Measurements from ENCODE around the gene NCAPG2. TPM values are rescaled to one million over a fixed set of nuclear protein-coding genes. Genes with fewer than 3 reads are reported as not detected.

Gene NCAPG2
- polyA plus RNA-seq, 1 experiment = 14.8 TPM

DNA sequence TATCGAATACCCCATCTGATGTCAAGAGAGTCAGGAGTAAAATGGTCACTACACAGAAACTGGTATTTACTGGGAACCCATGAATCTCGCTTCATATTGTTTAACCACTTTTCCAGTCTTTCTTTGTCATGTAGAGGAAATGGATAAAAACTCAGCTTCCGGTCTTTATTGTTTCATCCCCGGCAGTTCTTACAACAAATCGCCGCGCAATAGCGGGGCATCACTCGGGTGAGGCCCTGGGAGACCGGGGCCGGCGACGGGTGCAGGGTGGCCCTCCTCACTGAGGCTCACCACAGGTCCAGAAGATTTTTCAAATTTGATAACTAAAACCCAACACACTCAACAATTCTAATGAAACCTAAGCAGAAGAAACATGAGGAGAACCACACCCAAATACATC, 81.4 kb downstream of the NCAPG2 start:
- no peak for DNase-seq (ENCODE audit: low read depth, low spot score)
- H3K27ac ChIP-seq (ENCODE audit: low read depth, low read length) = no peak overlapping the region
- ChIA-PET CTCF (no interaction called here), POLR2A (no interaction called here)
- no peaks in the 10 kb centered on the region for H3K27me3 ChIP-seq (ENCODE audit: control insufficient read depth, insufficient read depth, low read length)
- no peaks in the 10 kb centered on the region for H3K9me3 ChIP-seq (ENCODE audit: control insufficient read depth, insufficient read depth, low read length)
- TF ChIP-seq, protein P1, sequence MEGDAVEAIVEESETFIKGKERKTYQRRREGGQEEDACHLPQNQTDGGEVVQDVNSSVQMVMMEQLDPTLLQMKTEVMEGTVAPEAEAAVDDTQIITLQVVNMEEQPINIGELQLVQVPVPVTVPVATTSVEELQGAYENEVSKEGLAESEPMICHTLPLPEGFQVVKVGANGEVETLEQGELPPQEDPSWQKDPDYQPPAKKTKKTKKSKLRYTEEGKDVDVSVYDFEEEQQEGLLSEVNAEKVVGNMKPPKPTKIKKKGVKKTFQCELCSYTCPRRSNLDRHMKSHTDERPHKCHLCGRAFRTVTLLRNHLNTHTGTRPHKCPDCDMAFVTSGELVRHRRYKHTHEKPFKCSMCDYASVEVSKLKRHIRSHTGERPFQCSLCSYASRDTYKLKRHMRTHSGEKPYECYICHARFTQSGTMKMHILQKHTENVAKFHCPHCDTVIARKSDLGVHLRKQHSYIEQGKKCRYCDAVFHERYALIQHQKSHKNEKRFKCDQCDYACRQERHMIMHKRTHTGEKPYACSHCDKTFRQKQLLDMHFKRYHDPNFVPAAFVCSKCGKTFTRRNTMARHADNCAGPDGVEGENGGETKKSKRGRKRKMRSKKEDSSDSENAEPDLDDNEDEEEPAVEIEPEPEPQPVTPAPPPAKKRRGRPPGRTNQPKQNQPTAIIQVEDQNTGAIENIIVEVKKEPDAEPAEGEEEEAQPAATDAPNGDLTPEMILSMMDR (IDR thresholded peaks at IDR 0.05; ENCODE audit: low read depth, low read length) = no peak
- no peak overlapping the region for H3K4me3 ChIP-seq (ENCODE audit: low read depth, low read length)

- CTCF ChIA-PET = no interaction called here
- POLR2A ChIA-PET = interaction anchor here (1.4 kb wide), 1 partner anchor 28 kb away, joined by 4 read pairs; no protein-coding TSS in a partner anchor
Measured at GRCh38 chr7:158620839-158621441, 83.7 kb downstream of the NCAPG2 start.

DNA sequence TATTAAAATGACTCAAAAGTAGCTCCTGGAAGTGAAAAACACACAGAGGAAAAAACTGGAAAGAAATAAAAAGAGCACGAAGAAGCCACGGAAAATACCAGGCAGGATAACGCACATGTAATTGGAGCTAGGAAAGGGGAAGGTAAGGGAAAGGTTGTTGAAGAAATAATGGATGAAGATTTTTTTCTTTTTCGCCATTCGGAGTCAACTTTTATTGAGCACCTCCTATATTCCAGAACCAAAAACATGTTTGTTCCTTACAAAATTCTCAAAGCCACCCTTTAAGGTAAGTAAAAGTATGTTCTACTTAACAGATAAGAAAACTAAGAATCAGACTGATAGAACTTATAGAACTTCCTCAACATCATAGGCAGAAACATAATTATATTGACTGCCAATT, 84.2 kb downstream of the NCAPG2 start:
- Histone ChIP-seq H3K27ac (ENCODE audit: low read depth, low read length) (no peak overlapping the region), H3K9me3 (ENCODE audit: control insufficient read depth, insufficient read depth, low read length) (no peaks in the 10 kb centered on the region), H3K4me3 (ENCODE audit: low read depth, low read length) (no peak overlapping the region), H3K27me3 (ENCODE audit: control insufficient read depth, insufficient read depth, low read length) (no peaks in the 10 kb centered on the region)
- no peak for DNase-seq (ENCODE audit: low read depth, low spot score)
- ChIA-PET CTCF (interaction anchor here (1.3 kb wide), 1 partner anchor 27 kb away, joined by 3 read pairs; no protein-coding TSS in a partner anchor), POLR2A (interaction anchor here (1.4 kb wide), 1 partner anchor 29 kb away, joined by 4 read pairs; no protein-coding TSS in a partner anchor)
- TF ChIP-seq, protein P1 (IDR thresholded peaks at IDR 0.05; ENCODE audit: low read depth, low read length) = no peak

More at GRCh38 chr7:158620839-158621441, 83.7 kb downstream of the NCAPG2 start:
- TF ChIP-seq, protein P1 (IDR thresholded peaks at IDR 0.05; ENCODE audit: low read depth, low read length) = no peak
- Histone ChIP-seq H3K9me3 (ENCODE audit: control insufficient read depth, insufficient read depth, low read length) (no peaks in the 10 kb centered on the region), H3K27ac (ENCODE audit: low read depth, low read length) (no peak overlapping the region), H3K27me3 (ENCODE audit: control insufficient read depth, insufficient read depth, low read length) (no peaks in the 10 kb centered on the region), H3K4me3 (ENCODE audit: low read depth, low read length) (no peak overlapping the region)
- no peak for DNase-seq (ENCODE audit: low read depth, low spot score)

DNA sequence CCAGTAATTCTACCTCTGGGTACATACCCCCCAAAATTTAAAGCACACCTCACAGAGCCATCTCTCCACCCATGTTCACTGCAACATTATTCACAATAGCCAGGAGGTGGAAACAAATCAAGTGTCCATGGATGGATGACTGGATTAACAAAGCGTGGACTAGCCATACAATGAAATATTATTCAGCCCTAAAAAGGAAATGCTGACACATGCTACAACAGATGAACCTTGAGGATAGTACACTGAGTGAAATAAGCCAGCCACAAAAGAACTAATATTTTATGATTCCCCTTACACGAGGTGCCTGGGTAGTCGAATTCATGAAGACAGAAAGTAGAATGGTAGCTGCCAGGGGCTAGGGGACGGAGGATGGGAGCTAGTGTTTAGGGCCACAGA, 85.9 kb downstream of the NCAPG2 start:
- ChIA-PET CTCF (interaction anchor here (0.6 kb wide), 1 partner anchor 160 kb away, joined by 5 read pairs; no protein-coding TSS in a partner anchor), POLR2A (no interaction called here)
- Histone ChIP-seq H3K27ac (ENCODE audit: low read depth, low read length) (no peak overlapping the region), H3K4me3 (ENCODE audit: low read depth, low read length) (no peak overlapping the region), H3K27me3 (ENCODE audit: control insufficient read depth, insufficient read depth, low read length) (no peaks in the 10 kb centered on the region), H3K9me3 (ENCODE audit: control insufficient read depth, insufficient read depth, low read length) (no peaks in the 10 kb centered on the region)
- no peak for DNase-seq (ENCODE audit: low read depth, low spot score)
- TF ChIP-seq, protein P1 (IDR thresholded peaks at IDR 0.05; ENCODE audit: low read depth, low read length) = no peak

GRCh38 chr7:158617737-158618128, 86.9 kb downstream of the NCAPG2 start:
- no peak overlapping the region for H3K4me3 ChIP-seq (ENCODE audit: low read depth, low read length)
- H3K27ac ChIP-seq (ENCODE audit: low read depth, low read length) = no peak overlapping the region
- ChIA-PET POLR2A (interaction anchor here (0.8 to 1.1 kb wide), 2 partner anchors 29 to 32 kb away, joined by 3 read pairs; no protein-coding TSS in a partner anchor), CTCF (no interaction called here)
- TF ChIP-seq, protein P1 (IDR thresholded peaks at IDR 0.05; ENCODE audit: low read depth, low read length) = no peak
- no peaks in the 10 kb centered on the region for H3K9me3 ChIP-seq (ENCODE audit: control insufficient read depth, insufficient read depth, low read length)
- H3K27me3 ChIP-seq (ENCODE audit: control insufficient read depth, insufficient read depth, low read length) = no peaks in the 10 kb centered on the region
- DNase-seq (ENCODE audit: low read depth, low spot score) = no peak

All from AG04450 (cell line).